ENCODE measurements around the gene HBEGF.

The HBEGF gene

GRCh38 chr5:140331638-140332037 lies 14.8 kb downstream of the HBEGF start:
- ChIA-PET CTCF (interaction anchor here (1.1 to 1.3 kb wide), 2 partner anchors 18 to 20 kb away, joined by 4 to 5 read pairs; no protein-coding TSS in a partner anchor), POLR2A (no interaction called here)
- TF ChIP-seq CTCF (IDR thresholded peaks at IDR 0.05; ENCODE audit: control extremely low read depth, extremely low read depth, low read depth, missing control alignments), result no peak
- no peak for DNase-seq (ENCODE audit: extremely low spot score)

GRCh38 chr5:140329739-140330481 lies 16.5 kb downstream of the HBEGF start:
- no peak for TF ChIP-seq CTCF (IDR thresholded peaks at IDR 0.05; ENCODE audit: control extremely low read depth, extremely low read depth, low read depth, missing control alignments)
- CTCF ChIA-PET, result interaction anchor here (1.0 to 3.8 kb wide), 2 partner anchors 13 to 22 kb away, joined by 4 to 23 read pairs; no protein-coding TSS in a partner anchor
- POLR2A ChIA-PET, result no interaction called here
- no peak for DNase-seq (ENCODE audit: extremely low spot score)

- ChIA-PET POLR2A (no interaction called here), CTCF (interaction anchor here (0.7 to 3.8 kb wide), 14 partner anchors 9 to 88 kb away, joined by 3 to 23 read pairs (median 4); partner anchors contain the start of gene HBEGF)
- DNase-seq (ENCODE audit: extremely low spot score), result no peak
- TF ChIP-seq CTCF (IDR thresholded peaks at IDR 0.05; ENCODE audit: control extremely low read depth, extremely low read depth, low read depth, missing control alignments), result no peak
These were observed 18.2 kb downstream of the HBEGF start for GRCh38 chr5:140328036-140328764.

GRCh38 chr5:140327589-140327988 lies 18.8 kb downstream of the HBEGF start:
- no peak for DNase-seq (ENCODE audit: extremely low spot score)
- TF ChIP-seq CTCF (IDR thresholded peaks at IDR 0.05; ENCODE audit: control extremely low read depth, extremely low read depth, low read depth, missing control alignments), result no peak
- ChIA-PET CTCF (interaction anchor here (0.7 to 3.8 kb wide), 14 partner anchors 10 to 88 kb away, joined by 3 to 23 read pairs (median 4); partner anchors contain the start of gene HBEGF), POLR2A (no interaction called here)

- DNase-seq (ENCODE audit: extremely low spot score), result no peak
- ChIA-PET POLR2A (no interaction called here), CTCF (interaction anchor here (1.0 to 2.0 kb wide), 5 partner anchors 12 to 47 kb away, joined by 3 to 7 read pairs (median 5); partner anchors contain the start of gene HBEGF)
- TF ChIP-seq CTCF (IDR thresholded peaks at IDR 0.05; ENCODE audit: control extremely low read depth, extremely low read depth, low read depth, missing control alignments), result no peak
These were observed 20.9 kb downstream of the HBEGF start for GRCh38 chr5:140325486-140325885.

GRCh38 chr5:140324617-140325241 lies 21.7 kb downstream of the HBEGF start:
- ChIA-PET CTCF (interaction anchor here (1.0 to 2.0 kb wide), 4 partner anchors 22 to 48 kb away, joined by 3 to 7 read pairs (median 5); partner anchors contain the start of gene HBEGF), POLR2A (no interaction called here)
- TF ChIP-seq CTCF (IDR thresholded peaks at IDR 0.05; ENCODE audit: control extremely low read depth, extremely low read depth, low read depth, missing control alignments), result no peak
- DNase-seq (ENCODE audit: extremely low spot score), result no peak

All from GM10248 (cell line).